Left colon (tissue), 2 donors: ENCODE data around the gene MBD6. TPM values are rescaled to one million over a fixed set of nuclear protein-coding genes. Genes with fewer than 3 reads are reported as not detected.

Experiments used
- ATAC-seq: fragments of 200-7000 bp; cut with Tn5 transposase; one replicate; pipeline ENCODE4 v1.9.1; 2020; ENCODE audit warnings: mild to moderate bottlenecking, moderate library complexity
- DNase-seq, 2 donors: peaks; one replicate each; pipeline ENCODE4 v3.0.0-alpha.2; 2020
- intact Hi-C, 2 donors: fragments of 100-400 bp; cut with DNase I in 1 of 2; cut with micrococcal nuclease in 1 of 2; formaldehyde crosslinking; loops; one replicate each; pipeline versions ENCODE4 v1.11.2 to v1.14.0; 2022; cut with DNase I, micrococcal nuclease
- total RNA-seq, 2 donors: library from RNA; stranded (reverse); fragmentation: NEBNext Ultra II Directional; extraction: Animal tissue kit (Norgen Biotek cat#: 25700); gene quantifications; one replicate each; pipeline ENCODE4 v1.2.1, GENCODE V29; 2021
- donor health status: DM: no; HTN: no; CAD: no.
- donor health status: DM: yes; HTN: yes; CAD: no.

The MBD6 gene
- total RNA-seq, 2 donors from 2014 or later, result 104 to 116 TPM

- DNase-seq (no peak), ATAC-seq (no peak)
- intact Hi-C loops, result no loop called here
These were observed 18.4 kb downstream of the MBD6 start for GRCh38 chr12:57541001-57541400.

- ATAC-seq, result peak; percentile 59
- intact Hi-C loops, result no loop called here
- no peak for DNase-seq
These were observed 19.1 kb downstream of the MBD6 start for GRCh38 chr12:57541717-57542116.

- intact Hi-C loops, result no loop called here
- DNase-seq (no peak), ATAC-seq (no peak)
These were observed 21.0 kb downstream of the MBD6 start for GRCh38 chr12:57543581-57543980.

GRCh38 chr12:57545809-57546437 lies 23.3 kb downstream of the MBD6 start:
- DNase-seq (peak in 1 of 2 donors; percentile 40), ATAC-seq (peak; percentile 29)
- intact Hi-C loops, result no loop called here

- peak; percentile 92 for ATAC-seq
- intact Hi-C loops, result no loop called here
These were observed 24.0 kb downstream of the MBD6 start, which contains the start of gene DCTN2 for GRCh38 chr12:57546438-57547287. TSS of gene DCTN2 (minus strand) at chr12:57547192. CDS start at chr12:57547063, 129 bp downstream.

GRCh38 chr12:57547288-57548012 lies 24.8 kb downstream of the MBD6 start:
- ATAC-seq (no peak), DNase-seq (no peak)
- intact Hi-C loops, result no loop called here

More at GRCh38 chr12:57546438-57547287, 24.0 kb downstream of the MBD6 start, which contains the start of gene DCTN2:
- peak; percentile 94 to 98 for DNase-seq

- intact Hi-C loops, result no loop called here
- DNase-seq, result no peak
- no peak for ATAC-seq
These were observed 25.3 kb downstream of the MBD6 start for GRCh38 chr12:57548013-57548315.

- intact Hi-C loops, result no loop called here
- DNase-seq (no peak), ATAC-seq (no peak)
These were observed 25.9 kb downstream of the MBD6 start for GRCh38 chr12:57548488-57548887.

GRCh38 chr12:57549203-57549908 lies 26.7 kb downstream of the MBD6 start:
- intact Hi-C loops, result no loop called here
- no peak for ATAC-seq
- no peak for DNase-seq

GRCh38 chr12:57549909-57550640 lies 27.5 kb downstream of the MBD6 start, which contains the start of gene KIF5A:
TSS of gene KIF5A (plus strand) at chr12:57550044. CDS start at chr12:57550272, 228 bp downstream.
- ATAC-seq (no peak), DNase-seq (peak in 1 of 2 donors; percentile 48)
- intact Hi-C loops, result no loop called here

- no peak for DNase-seq
- intact Hi-C loops, result no loop called here
- ATAC-seq, result no peak
These were observed 28.3 kb downstream of the MBD6 start for GRCh38 chr12:57550641-57551549.

- intact Hi-C loops, result no loop called here
- no peak for DNase-seq
- ATAC-seq, result no peak
These were observed 29.1 kb downstream of the MBD6 start for GRCh38 chr12:57551637-57552305.

- intact Hi-C loops, result no loop called here
- no peak for ATAC-seq
- no peak for DNase-seq
These were observed 29.7 kb downstream of the MBD6 start for GRCh38 chr12:57552306-57552651.

- no peak for DNase-seq
- no peak for ATAC-seq
- intact Hi-C loops, result no loop called here
These were observed 30.2 kb downstream of the MBD6 start for GRCh38 chr12:57552835-57553313.

- intact Hi-C loops, result no loop called here
- no peak for ATAC-seq
These were observed 30.9 kb downstream of the MBD6 start for GRCh38 chr12:57553343-57554202.

GRCh38 chr12:57554453-57554852 lies 31.8 kb downstream of the MBD6 start:
- DNase-seq (no peak), ATAC-seq (no peak)
- intact Hi-C loops, result no loop called here

More at GRCh38 chr12:57553343-57554202, 30.9 kb downstream of the MBD6 start:
- DNase-seq, result no peak
